Measurements from ENCODE around the gene SQSTM1.

SQSTM1 gene

GRCh38 chr5:179805070-179805528, 15.6 kb upstream of the SQSTM1 start:
- Histone ChIP-seq H3K36me3 (ENCODE audit: control insufficient read depth, insufficient read depth, low read length) (no peaks in the 10 kb centered on the region), H3K27me3 (ENCODE audit: control insufficient read depth, insufficient read depth, low read length) (no peaks in the 10 kb centered on the region), H2AFZ (peak overlapping the region; percentile 80), H3K4me2 (ENCODE audit: low read length) (peak overlapping the region; percentile 97), H3K9me3 (ENCODE audit: control insufficient read depth, low read length) (no peaks in the 10 kb centered on the region), H3K79me2 (peaks cover 27% of the 10 kb centered on the region), H3K4me3 (ENCODE audit: low read depth, low read length) (peak overlapping the region; percentile 70), H3K27ac (peak overlapping the region; percentile 33), H3K4me1 (peaks cover 11% of the 10 kb centered on the region), H3K9ac (peak overlapping the region; percentile 8)
- no peak for TF ChIP-seq CTCF (IDR thresholded peaks at IDR 0.05)

DNA sequence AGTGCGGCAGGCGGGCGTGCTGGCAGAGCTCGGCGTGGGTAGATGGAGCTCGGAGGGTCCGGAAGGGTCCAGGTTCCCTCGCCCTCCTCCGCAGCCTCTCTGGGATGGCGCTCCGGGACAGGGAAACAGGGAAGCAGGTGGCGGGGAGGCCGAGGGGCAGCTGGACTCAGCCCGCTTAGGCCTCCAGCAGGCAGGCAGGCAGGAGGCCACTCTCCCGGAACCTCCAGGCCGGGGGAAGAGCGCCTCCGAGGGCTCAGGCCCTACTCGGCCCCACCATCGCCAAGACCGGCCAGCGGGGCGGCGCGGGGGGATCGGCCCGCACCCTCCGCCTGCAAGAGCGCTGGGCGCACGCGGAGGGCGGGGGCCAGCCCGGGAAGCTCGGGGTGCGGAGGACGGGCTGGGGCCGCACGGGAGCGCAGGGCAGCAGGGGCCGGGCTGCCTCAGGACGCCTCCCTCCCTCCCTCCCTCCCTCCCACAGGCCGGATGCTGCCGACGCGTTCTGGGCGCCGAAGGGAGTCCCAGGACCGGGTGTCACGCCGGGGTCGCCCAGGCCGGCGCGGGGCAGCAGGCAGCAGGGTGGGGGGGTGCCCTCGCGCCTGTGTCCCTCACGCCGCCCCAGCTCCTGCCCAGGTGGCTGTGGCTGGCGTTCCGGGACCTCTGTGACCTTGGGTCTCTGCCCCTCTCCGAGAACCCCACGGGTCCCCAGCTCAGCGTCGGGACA, 15.0 kb upstream of the SQSTM1 start:
- Histone ChIP-seq H2AFZ (peak overlapping the region; percentile 80), H3K79me2 (peaks cover 27% of the 10 kb centered on the region), H3K9me3 (ENCODE audit: control insufficient read depth, low read length) (no peaks in the 10 kb centered on the region), H3K4me1 (peaks cover 11% of the 10 kb centered on the region), H3K4me2 (ENCODE audit: low read length) (peak overlapping the region; percentile 97), H3K9ac (peak overlapping the region; percentile 8), H3K4me3 (ENCODE audit: low read depth, low read length) (peak overlapping the region; percentile 70), H3K27ac (peak overlapping the region; percentile 54), H3K27me3 (ENCODE audit: control insufficient read depth, insufficient read depth, low read length) (no peaks in the 10 kb centered on the region), H3K36me3 (ENCODE audit: control insufficient read depth, insufficient read depth, low read length) (no peaks in the 10 kb centered on the region)
- TF ChIP-seq CTCF (IDR thresholded peaks at IDR 0.05), result no peak

- Histone ChIP-seq H3K27ac (peak within 1 kb of the TSS; percentile 54), H3K9me3 (ENCODE audit: control insufficient read depth, low read length) (no peaks in the 10 kb centered on the region), H3K4me3 (ENCODE audit: low read depth, low read length) (peak within 1 kb of the TSS; percentile 70), H3K27me3 (ENCODE audit: control insufficient read depth, insufficient read depth, low read length) (no peaks in the 10 kb centered on the region), H3K9ac (peak within 1 kb of the TSS; percentile 8), H3K4me1 (peaks cover 11% of the 10 kb centered on the region), H3K79me2 (peaks cover 27% of the 10 kb centered on the region), H2AFZ (peak within 1 kb of the TSS; percentile 80), H3K36me3 (ENCODE audit: control insufficient read depth, insufficient read depth, low read length) (no peaks in the 10 kb centered on the region), H3K4me2 (ENCODE audit: low read length) (peak within 1 kb of the TSS; percentile 97)
- no peak for TF ChIP-seq CTCF (IDR thresholded peaks at IDR 0.05)
Observed at GRCh38 chr5:179806250-179807048, 14.3 kb upstream of the SQSTM1 start, which contains the start of gene MGAT4B. Gene MGAT4B (minus strand): TSS chr5:179806866. CDS start chr5:179806583, 283 bp downstream.

- Histone ChIP-seq H3K9ac (no peak overlapping the region), H3K4me1 (no peaks in the 10 kb centered on the region), H3K27ac (no peak overlapping the region), H3K9me3 (ENCODE audit: control insufficient read depth, low read length) (no peaks in the 10 kb centered on the region), H3K27me3 (ENCODE audit: control insufficient read depth, insufficient read depth, low read length) (no peaks in the 10 kb centered on the region), H3K79me2 (no peaks in the 10 kb centered on the region), H3K4me2 (ENCODE audit: low read length) (no peak overlapping the region), H2AFZ (no peak overlapping the region), H3K36me3 (ENCODE audit: control insufficient read depth, insufficient read depth, low read length) (no peaks in the 10 kb centered on the region), H3K4me3 (ENCODE audit: low read depth, low read length) (no peak overlapping the region)
- TF ChIP-seq CTCF (IDR thresholded peaks at IDR 0.05), result no peak
Observed at GRCh38 chr5:179812135-179812825, 8.4 kb upstream of the SQSTM1 start.

Measured in parathyroid adenoma (tissue), 2 donors.